Fibroblast of skin of right biceps (primary cell): ENCODE data around the gene SYT5.
"Not testable (repeated sequence)": the region's sequence is repeated elsewhere in the genome, so short reads cannot be mapped to it uniquely, and the experiment has no call there.

Source experiments
- DNase-seq: peaks from one replicate; pipeline ENCODE4 v3.0.0-alpha.2; 2013

Gene SYT5

GRCh38 chr19:55179606-55180484, at the start of gene SYT5:
Gene SYT5, minus strand, starts transcription at chr19:55180289. Its CDS starts 1,248 bp downstream, at chr19:55179041.
- DNase-seq, result no peak

- no peak for DNase-seq
Observed at GRCh38 chr19:55229789-55230182, 49.7 kb upstream of the SYT5 start.

- no peak for DNase-seq
Observed at GRCh38 chr19:55229145-55229788, 49.2 kb upstream of the SYT5 start.

GRCh38 chr19:55228403-55229031, 48.4 kb upstream of the SYT5 start, which contains the start of gene TMEM86B:
Gene TMEM86B, minus strand, starts transcription at chr19:55228763. Its CDS starts 22 bp downstream, at chr19:55228741.
- no peak for DNase-seq

GRCh38 chr19:55228015-55228391, 47.9 kb upstream of the SYT5 start:
- no peak for DNase-seq

GRCh38 chr19:55227241-55228014, 47.3 kb upstream of the SYT5 start:
- no peak for DNase-seq

GRCh38 chr19:55226788-55227187, 46.7 kb upstream of the SYT5 start:
- DNase-seq, result no peak

GRCh38 chr19:55226273-55226672, 46.2 kb upstream of the SYT5 start:
- no peak for DNase-seq

GRCh38 chr19:55225415-55225958, 45.4 kb upstream of the SYT5 start:
- no peak for DNase-seq

- DNase-seq, result not testable (repeated sequence)
Observed at GRCh38 chr19:55224679-55225414, 44.8 kb upstream of the SYT5 start.

GRCh38 chr19:55224038-55224665, 44.1 kb upstream of the SYT5 start:
- DNase-seq, result no peak

GRCh38 chr19:55223291-55224037, 43.4 kb upstream of the SYT5 start:
- DNase-seq, result no peak

GRCh38 chr19:55220525-55220924, 40.4 kb upstream of the SYT5 start:
- no peak for DNase-seq

- peak; percentile 99 for DNase-seq
Observed at GRCh38 chr19:55216461-55217198, 36.5 kb upstream of the SYT5 start.

GRCh38 chr19:55213547-55213946, 33.5 kb upstream of the SYT5 start:
- DNase-seq, result no peak

- DNase-seq, result no peak
Observed at GRCh38 chr19:55212447-55212846, 32.4 kb upstream of the SYT5 start.

- peak; percentile 96 for DNase-seq
Observed at GRCh38 chr19:55209693-55210472, 29.8 kb upstream of the SYT5 start.

GRCh38 chr19:55208880-55209692, 29.0 kb upstream of the SYT5 start, which contains the start of gene PTPRH:
Gene PTPRH, minus strand, starts transcription at chr19:55209501. Its CDS starts 68 bp downstream, at chr19:55209433.
- no peak for DNase-seq
